Iris pigment epithelial cell (primary cell): ENCODE data around the gene SLC35B2.
A peak's percentile ranks its signal among the peaks of the same experiment; 100 is the strongest.

Experiments
- DNase-seq: peaks from one replicate; pipeline ENCODE4 v3.0.0-alpha.2; 2011; ENCODE audit warnings: low read depth

The SLC35B2 gene

GRCh38 chr6:44285552-44286284 lies 28.4 kb upstream of the SLC35B2 start:
- peak; percentile 37 for DNase-seq

- DNase-seq = no peak
Measured at GRCh38 chr6:44284867-44285266, 27.5 kb upstream of the SLC35B2 start.

GRCh38 chr6:44284121-44284520 lies 26.8 kb upstream of the SLC35B2 start:
- no peak for DNase-seq

- no peak for DNase-seq
Measured at GRCh38 chr6:44278774-44279697, 21.7 kb upstream of the SLC35B2 start.

GRCh38 chr6:44278315-44278714 lies 21.0 kb upstream of the SLC35B2 start:
- DNase-seq = no peak

- no peak for DNase-seq
Measured at GRCh38 chr6:44277763-44278162, 20.4 kb upstream of the SLC35B2 start.

- no peak for DNase-seq
Measured at GRCh38 chr6:44276667-44277640, 19.6 kb upstream of the SLC35B2 start.

- DNase-seq = no peak
Measured at GRCh38 chr6:44275749-44276648, 18.7 kb upstream of the SLC35B2 start.

- DNase-seq = no peak
Measured at GRCh38 chr6:44275271-44275748, 18.0 kb upstream of the SLC35B2 start.

GRCh38 chr6:44273617-44274016 lies 16.3 kb upstream of the SLC35B2 start:
- DNase-seq = no peak

GRCh38 chr6:44272999-44273566 lies 15.8 kb upstream of the SLC35B2 start:
- no peak for DNase-seq

- DNase-seq = no peak
Measured at GRCh38 chr6:44272529-44272928, 15.2 kb upstream of the SLC35B2 start.

- no peak for DNase-seq
Measured at GRCh38 chr6:44271914-44272313, 14.6 kb upstream of the SLC35B2 start.

GRCh38 chr6:44271406-44271723 lies 14.0 kb upstream of the SLC35B2 start:
- no peak for DNase-seq

- no peak for DNase-seq
Measured at GRCh38 chr6:44270526-44271405, 13.4 kb upstream of the SLC35B2 start.

- no peak for DNase-seq
Measured at GRCh38 chr6:44269921-44270525, 12.7 kb upstream of the SLC35B2 start, which contains the start of gene TMEM151B. Gene TMEM151B (plus strand): TSS chr6:44270450. CDS start chr6:44270743, 293 bp downstream.

GRCh38 chr6:44269178-44269920 lies 12.0 kb upstream of the SLC35B2 start:
- no peak for DNase-seq

GRCh38 chr6:44268095-44268628 lies 10.8 kb upstream of the SLC35B2 start:
- DNase-seq = peak; percentile 35
